GM18511 (cell line): ENCODE results near the gene CCDC197.

Source experiments
- ATAC-seq: cut with Tn5 transposase; IDR thresholded peaks from one replicate; pipeline ENCODE4 v1.9.1; 2021; ENCODE audit warnings: mild to moderate bottlenecking, moderate library complexity; ENCODE audit not compliant: unreplicated experiment

The CCDC197 gene

DNA sequence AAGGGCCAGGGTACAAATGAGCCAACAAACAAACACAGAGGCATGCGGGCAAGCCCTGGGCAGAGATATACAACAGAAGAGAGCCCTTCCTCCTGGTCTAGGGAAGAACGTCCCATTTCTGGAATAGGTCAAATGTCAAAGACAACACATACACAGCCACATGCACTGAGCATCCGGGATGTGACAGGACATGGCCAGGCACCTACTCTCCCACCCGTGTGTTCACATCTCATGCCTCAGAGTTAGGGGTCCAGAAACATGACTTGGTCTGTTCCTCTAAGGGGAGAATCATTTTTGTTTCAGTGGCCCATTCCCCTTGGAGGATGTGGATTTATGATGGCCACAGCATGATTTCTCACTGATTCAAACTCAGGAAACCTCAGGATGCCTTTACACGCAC, 19.9 kb upstream of the CCDC197 start:
- ATAC-seq, result no peak

DNA sequence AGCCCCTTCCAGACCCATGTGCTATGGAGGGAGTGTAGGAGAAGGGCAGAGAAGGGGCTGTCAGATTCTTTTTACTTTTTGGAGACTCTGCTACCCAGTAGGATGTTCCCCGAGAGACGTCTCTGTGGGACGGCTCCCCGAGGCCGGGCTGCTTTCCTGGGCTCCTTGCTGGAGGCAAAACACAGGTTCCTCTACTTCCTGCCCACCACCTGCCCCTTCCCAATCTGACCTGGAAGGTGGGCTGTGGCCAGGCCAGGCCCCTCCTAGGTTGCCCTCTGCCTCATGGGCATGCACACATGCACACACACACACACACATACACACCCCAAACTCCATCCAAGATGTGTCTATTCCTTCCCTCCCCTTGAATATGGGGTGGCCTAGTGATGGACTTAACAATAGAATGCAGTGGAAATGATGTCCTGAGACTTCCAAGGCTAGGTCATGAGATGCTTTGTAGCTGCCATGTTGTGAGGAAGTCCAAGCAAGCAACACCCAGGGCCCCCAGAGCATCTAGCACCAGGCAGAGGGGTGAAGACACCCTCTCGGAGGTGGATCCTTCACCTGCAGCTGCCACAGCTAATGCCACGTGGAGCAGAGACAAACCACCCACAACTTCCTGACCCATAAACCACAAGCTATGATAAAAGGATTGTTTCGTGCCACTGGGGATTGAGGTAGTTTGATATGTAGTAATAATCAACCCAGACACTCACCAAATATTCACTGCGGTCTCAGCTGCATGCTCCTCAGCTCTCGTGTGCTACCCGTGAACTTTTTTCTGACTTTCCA, 19.1 kb upstream of the CCDC197 start:
- peak; percentile 70 for ATAC-seq

DNA sequence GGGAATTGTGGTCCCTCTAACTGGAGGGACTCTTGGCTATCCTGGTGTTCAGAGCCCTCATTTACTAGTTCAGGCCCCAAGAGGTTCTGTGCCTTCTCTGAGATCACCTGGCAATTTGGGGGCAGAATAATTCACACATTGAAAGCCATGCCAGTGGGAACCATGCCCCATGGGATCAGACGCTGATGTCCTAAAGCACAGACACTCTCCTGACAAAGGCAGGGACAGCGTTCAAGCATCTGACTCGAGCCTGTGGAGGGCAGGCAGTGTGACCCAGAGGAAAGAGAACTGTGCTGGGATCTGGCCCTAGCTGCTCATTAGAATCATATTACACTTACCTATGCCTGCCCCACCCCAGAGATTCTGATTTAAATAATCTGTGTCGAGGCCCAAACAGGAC, 18.4 kb upstream of the CCDC197 start:
- peak; percentile 8 for ATAC-seq

DNA sequence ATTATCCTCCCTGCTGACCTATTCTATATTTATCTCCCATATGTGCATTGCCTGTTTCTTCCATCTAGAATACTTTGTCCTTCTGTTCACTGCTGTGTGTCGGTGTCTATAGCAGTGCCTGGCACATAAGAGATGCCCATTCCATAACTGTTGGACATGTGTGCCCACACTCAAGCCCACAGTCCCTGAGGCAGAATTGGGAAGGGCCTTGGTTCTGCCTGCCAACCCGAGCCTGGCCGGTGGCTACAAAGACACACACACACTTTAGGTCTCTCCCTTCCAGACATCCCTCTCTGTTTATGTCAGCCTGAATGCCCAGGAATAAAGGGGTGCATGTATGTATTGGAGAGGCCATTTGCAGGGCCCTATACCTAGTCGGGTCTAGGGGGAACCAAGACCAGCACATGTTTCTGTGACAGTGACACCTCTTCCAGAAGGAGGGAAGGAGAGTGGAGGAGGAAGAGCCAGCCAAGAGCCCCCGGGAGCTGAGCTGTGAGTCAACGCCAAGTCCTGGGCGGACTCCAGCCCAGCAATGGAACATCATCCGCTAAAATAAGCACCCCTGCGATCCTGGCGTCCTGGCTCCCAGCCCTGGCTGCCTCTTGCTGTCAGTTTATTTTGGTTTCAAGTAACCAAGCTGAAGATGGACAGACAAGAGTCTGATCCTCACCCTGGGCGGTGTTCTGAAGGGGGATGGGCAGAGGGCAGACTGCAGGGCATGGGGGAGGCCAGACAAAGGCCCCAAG, 16.5 kb upstream of the CCDC197 start:
- no peak for ATAC-seq

DNA sequence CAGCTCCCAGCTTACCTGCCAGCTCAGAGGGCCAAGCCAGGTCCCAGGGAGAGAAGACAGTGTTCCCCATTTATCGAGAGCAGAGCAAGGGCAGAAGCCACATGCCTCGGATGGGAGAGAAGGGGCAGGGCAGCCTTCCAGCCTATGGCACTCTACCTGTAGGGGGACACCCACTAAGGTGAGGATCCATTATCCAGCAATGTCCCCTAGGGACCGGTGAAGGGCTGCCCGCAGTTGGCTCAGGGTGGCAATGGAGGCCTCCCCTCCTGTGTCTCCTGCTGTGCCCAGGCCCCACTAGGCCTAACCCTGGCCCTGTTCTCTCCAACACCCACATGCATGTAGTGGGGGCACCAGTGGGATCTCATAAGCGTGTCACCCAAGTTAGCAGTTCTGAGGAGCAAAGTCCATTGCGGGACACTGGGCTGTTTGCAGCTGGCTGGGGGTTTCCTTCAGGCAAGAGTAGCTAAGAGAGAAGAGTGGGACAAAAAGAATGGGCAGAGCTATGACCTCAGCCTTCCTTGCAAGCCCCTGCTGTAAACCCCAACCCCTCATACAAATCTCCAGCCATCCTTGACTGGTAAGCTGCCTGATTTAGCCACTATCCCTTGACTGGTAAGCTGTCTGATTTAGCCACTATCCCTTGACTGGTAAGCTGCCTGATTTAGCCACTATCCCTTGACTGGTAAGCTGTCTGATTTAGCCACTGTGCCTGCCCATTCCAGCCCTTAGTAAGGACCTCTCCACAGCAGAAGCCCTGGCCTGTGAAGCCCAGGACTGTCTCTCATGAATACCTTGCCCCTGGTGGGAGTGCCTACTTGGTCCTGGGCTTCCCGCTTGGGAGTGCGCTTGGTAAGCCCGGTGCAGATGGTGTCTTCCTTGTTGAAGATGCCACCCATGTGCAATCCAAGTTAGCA, 15.5 kb upstream of the CCDC197 start:
- no peak for ATAC-seq

DNA sequence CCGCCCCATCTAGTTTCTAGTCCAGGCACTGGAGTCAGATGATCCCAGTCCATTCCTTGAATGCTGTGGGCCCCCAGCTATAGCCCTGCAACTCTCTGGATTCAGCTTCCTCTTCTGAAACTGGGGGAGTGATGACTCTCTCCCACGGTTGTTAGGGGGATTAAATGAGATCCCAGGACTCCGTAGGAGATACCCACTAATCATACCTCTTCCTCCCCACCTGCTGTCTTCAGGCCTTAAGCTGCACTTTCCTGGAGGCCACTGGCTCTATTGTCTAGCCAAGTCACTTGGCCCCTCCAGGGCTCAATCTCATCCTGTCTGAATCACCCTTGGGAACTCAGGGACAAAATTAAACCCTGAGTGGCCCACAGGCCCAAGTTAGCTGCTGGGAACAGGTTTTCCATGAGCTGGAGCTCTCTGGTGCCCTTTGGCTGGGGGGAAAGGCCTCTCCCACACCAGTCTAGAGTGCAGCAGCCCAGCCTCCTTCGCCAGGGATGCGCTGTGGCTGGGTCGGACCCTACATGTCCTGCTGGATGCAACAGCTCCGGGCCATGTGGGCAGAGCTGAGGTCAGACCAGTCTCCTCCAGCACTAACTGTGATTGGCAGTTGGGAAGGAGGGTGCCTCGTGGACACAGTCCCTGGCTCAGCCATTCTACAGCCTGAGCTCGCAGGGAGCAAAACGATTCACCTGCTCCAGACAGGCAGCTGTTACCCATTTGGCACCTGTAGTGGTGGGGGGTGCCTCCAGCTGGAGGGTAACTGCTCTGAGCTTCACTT, 14.7 kb upstream of the CCDC197 start:
- ATAC-seq, result no peak

DNA sequence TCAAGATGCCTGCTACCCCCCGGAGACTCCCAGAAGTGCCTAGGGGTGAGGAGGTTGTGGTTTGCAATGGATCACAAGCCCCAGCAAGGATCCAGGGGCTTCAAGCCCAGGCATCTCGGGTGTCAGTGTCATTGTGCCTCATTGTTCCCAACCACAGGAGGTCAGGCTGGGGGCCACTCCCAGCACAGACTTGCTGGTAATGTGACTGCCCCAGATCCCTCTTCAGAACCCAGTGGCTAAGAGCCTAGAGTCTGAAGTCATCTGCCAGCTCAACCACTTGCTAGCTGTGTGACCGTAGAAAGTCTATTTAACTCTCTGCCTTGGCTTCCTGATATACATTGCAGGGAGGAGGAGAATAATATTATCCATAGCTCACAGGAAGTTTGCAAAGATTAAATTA, 13.0 kb upstream of the CCDC197 start:
- no peak for ATAC-seq

DNA sequence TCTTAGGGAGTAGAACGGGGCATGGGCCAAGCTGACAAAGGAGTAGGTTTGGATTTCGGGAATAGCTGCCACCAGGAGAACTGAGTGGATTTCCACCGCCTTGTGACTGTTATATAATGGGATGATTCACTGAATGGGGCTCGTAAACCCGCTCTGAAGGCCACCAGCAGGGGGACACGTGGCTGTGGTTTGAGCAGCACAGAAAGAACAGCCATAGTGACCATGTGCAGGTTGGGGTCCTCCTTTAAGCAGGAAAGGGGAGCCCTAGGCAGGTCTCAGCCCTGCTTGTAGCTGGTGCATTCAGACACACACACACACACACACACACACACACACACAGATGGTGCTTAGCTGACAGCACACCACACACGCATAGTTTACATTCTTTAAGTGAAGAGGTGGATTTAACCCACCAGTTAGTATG, 12.1 kb upstream of the CCDC197 start:
- no peak for ATAC-seq

DNA sequence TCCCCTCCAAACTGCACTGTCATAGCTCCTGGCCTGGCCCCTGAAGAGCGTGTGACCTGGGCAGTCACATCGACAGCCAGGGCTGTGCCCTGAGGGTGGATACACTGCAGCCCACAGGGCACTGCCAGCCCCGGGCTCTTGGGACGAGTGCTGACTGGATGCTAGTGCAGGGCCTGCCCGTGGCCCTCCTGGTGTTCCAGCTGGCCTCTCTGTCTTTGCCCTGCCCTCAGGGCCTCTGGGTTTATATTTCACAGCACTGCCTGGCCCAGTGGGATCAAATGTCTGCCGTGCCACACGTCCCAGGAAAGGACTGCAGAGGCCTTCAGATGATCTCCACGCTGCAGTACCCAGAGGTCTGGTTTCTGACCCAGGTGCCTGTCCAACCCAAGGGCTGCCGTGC, 10.1 kb upstream of the CCDC197 start:
- no peak for ATAC-seq

DNA sequence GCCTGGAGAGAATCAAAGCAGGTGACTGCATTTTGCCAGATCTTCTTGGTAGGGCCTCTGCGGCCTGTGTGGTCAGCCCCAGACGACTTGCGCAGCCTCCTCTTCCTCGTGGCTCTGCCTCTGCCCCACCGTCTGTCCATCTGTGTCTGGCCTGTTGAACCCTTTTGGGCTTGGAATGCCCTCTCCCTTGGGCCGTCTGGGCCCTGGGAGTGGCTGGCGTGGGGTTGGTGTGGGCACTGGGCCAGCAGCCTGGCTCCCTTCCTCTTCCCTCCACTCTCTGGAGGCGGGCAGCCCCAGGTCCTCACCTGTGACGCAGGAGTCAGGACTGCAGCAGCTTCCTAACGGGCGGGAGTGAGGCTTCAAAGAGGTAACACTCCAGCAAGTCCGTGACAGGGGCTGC, 9.7 kb upstream of the CCDC197 start:
- ATAC-seq, result no peak

DNA sequence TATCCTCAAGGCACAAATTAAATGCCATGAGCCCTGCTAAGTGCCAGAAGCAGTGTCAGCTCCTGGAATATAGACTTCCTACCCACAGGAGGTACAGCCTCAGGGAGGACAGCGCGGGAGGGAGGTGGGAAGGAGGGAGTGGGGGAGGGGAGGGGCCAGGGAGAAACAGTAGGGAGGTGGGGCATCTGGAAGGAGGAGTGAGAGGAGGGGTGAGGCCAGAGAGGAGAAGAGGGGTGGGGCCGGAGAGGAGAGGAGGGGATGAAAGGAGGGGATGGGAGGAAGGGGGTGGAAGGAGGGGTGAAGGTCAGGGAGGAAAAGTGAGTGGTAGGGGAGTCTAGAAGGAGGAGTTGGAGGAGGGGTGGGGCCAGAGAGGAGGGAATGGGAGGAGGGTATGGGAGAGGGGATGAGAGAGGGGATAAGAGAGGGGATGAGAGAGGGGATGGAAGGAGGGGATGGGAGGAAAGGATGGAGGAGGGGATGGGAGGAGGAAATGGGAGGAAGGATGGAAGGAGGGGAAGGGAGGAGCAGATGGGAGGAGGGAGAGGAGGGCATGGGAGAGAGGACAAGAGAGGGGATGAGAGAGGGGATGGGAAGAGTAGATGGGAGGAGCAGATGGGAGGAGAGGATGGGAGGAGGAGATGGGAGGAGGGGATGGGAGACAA, 9.2 kb upstream of the CCDC197 start:
- ATAC-seq, result no peak

DNA sequence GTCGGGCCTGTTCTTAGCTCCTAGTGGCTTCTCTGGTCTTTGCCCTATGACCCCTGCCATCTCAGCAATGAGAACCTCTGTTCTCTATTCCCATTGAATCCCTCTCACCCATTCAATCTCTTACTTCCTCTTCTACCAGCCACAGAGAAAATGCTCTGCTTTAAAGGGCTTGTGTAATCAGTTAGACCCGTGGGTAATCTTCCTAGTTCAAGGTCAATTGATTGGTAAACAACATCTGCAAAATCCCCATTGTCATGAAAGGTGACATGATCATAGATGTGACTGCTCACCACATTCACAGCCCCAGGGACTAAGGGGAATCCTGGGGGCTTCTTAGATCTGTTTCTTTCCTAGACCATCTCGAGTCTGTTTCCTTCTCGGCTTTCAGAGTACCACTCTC, 7.2 kb upstream of the CCDC197 start:
- ATAC-seq, result peak; percentile 65

DNA sequence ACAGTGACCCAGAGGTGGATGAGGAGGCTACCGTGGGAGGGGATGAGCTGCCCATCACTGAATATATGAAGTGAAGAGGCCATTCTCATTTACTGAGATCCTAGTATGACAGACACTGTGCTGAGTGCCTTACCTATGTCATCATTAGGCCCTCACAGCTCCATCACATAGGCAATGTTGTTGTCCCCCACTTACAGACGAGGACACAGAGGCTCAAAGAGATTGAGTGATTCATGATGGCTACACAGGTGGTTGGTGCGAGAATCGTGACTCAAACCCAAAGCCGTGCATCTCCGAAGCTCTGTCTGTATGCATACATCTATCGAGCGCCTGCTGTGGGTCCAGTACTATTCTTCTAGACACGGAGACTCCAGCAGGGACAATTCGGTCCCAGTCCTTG, 5.9 kb upstream of the CCDC197 start:
- no peak for ATAC-seq

DNA sequence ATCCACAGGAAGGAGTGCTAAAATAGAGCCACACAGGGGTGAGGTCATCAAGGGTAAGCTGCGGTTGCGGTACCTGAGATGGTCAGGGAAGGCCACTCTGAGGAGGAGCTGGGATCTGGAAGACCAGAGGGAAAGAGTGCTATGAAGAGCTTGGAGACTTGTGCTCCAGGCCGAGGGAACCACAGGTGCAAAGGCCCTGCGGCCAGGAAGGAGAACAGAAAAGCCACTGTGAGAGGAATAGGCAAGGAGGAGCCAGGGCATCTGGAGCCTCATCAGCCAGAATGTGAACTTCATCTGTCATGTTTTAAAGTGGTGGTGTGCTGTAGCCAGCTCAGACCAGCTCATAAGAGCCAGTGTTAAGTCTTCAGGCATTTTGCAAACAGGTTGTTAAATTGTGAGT, 5.5 kb upstream of the CCDC197 start:
- ATAC-seq, result no peak

DNA sequence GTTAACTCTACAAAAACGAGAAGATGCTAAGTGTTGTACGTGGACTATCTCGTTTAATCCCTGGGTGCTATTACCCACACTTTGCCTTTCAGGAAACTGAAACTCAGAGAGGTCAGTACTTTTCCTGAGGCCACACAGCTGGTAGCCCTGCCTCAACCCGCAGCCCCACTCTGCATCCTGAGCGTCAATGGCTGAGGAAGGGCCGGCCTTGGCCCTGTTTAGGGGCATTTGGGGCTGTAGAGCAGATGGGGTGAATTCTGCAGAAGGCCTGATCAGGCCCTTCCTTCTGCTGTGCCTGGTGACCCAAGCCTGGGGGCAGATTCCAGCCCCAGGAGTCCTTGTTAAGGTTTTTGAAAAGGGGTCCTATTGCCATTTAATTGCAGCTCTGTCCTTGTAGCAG, 3.7 kb upstream of the CCDC197 start:
- no peak for ATAC-seq

DNA sequence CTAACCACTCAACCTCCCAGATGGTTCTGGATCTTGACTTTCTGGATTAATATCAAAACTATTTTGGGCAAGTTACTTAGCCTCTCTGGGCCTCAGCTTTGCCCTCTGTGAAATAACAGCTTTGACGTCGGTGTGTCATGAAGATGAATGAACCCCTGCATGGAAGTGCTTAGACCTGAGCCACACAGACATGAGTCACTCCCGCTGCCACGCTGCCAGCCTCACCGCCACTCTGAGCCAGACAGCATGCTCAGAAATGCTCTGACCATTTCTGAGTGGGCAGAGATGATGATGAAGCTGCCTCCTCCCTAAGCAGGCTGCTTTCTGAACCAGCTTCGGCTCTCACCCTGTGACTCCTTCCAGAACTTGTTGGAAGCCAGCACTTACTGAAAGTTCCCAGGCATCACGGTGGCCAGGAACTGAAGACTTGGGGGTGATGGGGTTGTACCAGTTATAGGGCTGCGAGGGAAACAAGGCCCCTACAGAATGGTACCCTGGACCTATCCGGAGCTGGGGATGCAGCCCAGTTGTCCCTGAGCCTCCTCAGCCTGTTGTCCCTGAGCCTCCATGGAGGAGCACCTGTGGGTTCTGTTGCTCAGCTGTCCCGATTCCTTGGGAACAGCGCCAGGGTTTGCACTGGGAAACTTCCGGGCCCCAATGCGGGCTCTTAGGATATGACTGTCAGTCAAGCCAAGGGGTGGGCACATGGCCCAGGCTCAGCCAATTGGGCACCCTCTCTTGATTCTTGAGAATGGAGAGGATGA, 2.0 kb upstream of the CCDC197 start:
- no peak for ATAC-seq

DNA sequence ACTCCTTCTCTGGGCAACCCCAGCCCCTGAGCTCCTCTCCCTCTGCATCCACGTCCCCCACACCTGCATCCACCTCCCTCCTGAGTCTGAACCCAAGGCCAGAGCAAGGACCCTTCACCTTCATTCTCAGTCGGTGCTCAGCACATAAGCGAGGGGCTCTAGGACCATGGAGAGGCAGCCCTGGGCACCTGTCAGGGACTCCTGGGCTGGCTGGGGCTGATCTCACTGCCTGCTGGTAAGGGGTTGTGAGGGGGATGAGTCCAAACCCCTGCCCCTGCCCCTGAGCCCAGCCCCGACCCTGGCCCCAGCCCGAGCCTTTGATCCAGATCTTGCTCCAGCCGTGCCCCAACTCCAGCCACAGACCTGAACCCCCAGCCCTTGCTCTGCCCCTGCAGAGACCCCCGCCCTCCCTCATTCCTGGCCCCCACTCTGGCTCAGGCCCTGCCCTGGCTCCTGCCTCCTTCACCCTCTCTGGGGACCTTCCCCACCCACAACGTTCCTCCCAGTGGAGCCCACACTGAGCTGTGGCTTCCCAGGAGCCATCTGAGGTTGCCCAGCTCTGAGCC, 888 bp upstream of the CCDC197 start:
- ATAC-seq, result no peak

DNA sequence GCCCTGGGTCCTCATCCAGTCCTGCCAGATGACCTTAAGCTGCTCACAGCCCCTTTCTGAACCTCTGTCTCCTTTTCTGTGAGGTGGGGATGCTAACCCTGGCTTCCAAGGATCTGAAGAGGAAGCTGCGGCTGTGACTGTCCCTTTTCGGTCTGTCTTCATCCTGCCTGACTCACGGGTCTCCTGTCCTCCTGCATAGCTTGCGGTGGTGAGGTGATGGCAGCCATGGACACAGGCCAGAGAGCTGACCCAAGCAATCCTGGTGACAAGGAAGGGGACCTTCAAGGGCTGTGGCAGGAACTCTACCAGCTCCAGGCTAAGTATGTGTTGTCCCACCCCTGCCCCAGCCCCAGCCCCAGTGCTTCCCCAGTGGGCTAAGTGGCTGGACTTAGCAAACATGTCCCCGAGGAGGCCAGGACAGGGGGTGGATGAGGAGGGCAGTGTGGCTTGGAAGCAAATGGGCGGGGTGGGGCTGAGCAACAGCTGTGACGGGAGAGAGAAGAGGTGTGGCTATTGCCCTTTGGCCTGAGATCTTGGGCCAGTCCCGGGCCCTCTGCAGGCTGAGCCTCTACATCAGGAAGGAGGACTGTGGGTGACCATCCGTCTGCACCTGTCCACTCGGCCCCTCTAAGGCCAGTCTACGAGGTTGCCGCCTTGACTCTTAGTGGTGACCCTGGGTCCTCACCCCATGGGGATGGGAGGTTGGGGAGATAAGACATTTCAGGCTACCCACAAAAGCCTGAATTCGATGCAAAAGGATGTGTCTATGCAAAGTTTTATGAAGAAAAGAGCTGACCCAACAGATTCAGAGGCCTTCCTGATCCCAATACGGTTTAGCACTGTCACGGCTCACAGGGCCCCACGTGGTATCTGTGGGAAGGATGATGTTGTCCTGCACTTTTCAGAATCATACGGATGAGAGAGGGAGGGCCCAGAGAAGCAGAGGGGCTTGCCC, 1.1 kb downstream of the CCDC197 start:
- no peak for ATAC-seq
